GM19240 (cell line): ENCODE results near the gene RAB3B.
"Not testable (repeated sequence)": the region's sequence is repeated elsewhere in the genome, so short reads cannot be mapped to it uniquely, and the experiment has no call there.

Experiments used
- DNase-seq: peaks from one replicate; pipeline ENCODE4 v3.0.0; 2011; ENCODE audit warnings: low spot score; ENCODE audit not compliant: insufficient read length

Gene RAB3B

DNA sequence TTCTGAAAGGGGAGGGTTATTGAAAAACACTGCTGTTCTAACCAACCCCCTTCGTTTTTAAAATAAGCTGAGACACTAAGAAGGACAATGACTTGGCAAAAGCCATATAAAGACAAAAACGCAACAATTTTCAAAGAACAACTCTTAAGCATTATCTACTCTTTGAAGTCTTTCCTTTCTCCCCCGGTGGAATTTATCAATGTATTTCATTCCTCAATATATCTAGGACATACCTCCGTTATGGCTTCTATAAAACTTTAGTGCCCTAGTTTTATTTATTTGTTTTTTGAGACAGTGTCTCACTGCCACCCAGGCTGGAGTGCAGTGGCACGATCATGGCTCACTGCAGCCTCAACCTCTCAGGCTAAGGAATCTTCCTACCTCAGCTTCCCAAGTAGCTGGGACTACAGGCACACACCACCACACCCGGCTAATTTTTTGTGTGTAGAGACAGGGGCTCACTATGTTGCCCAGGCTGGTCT, 115.2 kb downstream of the RAB3B start:
- no peak for DNase-seq

DNA sequence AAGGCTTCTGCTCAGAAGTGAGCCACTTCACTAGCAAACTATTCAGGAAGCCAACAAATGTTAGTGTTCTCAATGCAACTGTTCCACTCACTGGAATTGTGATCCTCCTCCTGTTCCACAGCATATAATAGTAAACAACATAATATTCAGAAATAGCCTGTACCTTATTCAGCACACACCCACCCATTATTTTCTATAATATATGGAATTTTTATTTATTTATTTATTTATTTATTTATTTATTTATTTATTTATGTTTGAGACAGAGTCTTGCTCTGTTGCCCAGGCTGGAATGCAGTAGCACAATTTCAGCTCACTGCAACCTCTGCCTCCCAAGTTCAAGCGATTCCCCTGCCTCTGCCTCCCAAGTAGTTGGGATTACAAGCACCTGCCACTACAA, 117.2 kb downstream of the RAB3B start:
- not testable (repeated sequence) for DNase-seq

GRCh38 chr1:51871351-51871975, 119.0 kb downstream of the RAB3B start:
- no peak for DNase-seq

DNA sequence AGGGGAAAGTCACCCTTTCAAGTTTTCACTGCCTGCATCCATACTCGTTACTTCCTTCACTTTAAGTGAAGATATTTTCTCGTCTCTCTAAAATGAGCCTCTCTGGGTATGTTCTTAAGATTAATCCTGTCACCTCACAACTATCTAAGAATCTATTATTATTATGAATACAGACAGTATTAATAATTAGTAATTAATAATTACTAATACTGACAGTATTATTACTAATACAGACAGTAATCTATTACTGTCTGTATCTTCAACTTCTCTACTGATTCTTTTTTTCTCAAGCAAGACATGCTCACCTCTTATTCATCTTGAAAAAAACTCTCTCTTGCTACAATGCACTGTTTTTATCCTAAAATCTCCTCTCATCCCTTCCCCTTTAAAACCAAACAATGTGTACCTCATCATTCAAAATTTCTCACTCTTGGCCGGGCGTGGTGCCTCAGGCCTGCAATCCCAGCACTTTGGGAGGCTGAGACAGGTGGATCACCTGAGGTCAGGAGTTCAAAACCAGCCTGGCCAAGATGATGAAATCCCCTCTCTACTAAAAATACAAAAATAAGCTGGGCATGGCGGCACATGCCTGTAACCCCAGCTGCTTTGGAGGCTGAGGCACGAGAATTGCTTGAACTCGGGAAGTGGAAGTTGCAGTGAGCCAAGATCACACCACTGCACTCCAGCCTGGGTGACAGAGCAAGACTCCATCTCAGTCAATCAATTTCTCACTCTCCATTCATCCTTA, 119.7 kb downstream of the RAB3B start:
- DNase-seq = no peak

- DNase-seq = no peak
Observed at GRCh38 chr1:51867479-51868232, 122.8 kb downstream of the RAB3B start.

DNA sequence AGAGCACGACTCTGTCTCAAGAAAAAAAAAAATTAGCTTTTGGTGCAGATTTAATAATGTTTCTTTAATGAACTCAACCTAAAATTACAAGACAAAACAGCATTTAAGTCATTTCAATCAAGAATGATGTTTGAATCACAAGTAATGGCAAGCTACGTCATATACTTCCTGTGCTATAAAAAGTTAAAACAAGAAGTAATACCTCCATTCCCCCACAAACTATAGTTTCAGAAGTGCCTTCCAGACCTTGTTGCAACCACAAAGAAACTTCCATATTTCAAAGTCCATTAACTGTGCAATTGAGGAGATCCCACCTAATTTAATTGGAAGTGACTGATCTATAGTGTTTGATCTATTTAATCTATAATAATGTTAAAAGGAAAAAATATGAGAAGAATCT, 127.1 kb downstream of the RAB3B start:
- DNase-seq = no peak

DNA sequence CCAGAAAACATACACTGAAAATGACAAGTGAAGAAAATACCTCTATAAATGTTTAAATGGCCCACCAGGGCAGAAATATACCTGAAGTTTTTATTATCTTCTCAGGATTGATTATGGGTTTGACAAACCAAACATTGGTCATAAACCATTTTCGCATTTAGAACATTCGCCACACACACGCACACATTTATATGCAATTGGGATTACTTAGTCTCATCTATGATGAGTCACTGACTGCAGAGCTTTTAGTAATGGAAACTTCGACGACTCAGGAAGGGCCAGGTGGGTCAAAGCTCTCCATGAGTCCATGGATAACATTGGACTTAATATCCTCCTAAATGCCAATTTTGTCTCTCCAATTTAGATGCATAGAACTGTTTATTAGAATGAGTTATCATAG, 128.8 kb downstream of the RAB3B start:
- no peak for DNase-seq

GRCh38 chr1:51859735-51860134, 130.8 kb downstream of the RAB3B start:
- no peak for DNase-seq

DNA sequence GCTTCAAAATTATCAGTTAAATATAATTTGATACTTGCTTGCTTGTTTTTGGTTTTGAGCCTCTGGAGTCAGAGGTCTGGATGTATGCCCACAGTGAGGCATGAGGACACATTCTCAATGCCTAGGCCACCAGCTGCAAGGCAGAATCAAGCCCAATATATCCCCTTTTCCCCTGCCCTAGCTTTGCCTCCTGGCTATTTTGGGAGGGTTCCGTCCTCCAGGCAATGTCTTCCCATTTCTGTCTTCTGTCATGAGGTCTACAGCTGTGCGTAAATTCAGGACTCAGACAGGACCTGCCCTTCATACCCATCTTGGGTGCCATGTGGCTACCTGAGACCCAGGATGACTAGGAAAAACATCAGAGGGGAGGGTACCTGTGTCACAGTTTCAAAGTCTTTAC, 131.2 kb downstream of the RAB3B start:
- no peak for DNase-seq

GRCh38 chr1:51858892-51859291, 131.6 kb downstream of the RAB3B start:
- no peak for DNase-seq
